Endothelial cell of umbilical vein (primary cell): Measurements from ENCODE around the gene PARVA. TPM values are rescaled to one million over a fixed set of nuclear protein-coding genes. Genes with fewer than 3 reads are reported as not detected.

Experiments used
- BruUV-seq: library from RNA; stranded (reverse); fragments of 400-500 nt; replicated peaks from 2 replicates; lab custom pipeline; 2021; lab: Mats Ljungman, UMichigan
- CTCF ChIA-PET: fragments of 300-600, 350-600 bp; sonication (Branson Sonifier 250); formaldehyde crosslinking; loops from one replicate; lab custom pipeline; 2021; ENCODE audit warnings: antibody characterized with exemption, inconsistent platforms; lab: Charles Lee
- POLR2A ChIA-PET: fragments of 300-600, 350-600 bp; sonication (Branson Sonifier 250); formaldehyde crosslinking; loops from one replicate; lab custom pipeline; 2021; ENCODE audit warnings: antibody characterized with exemption, inconsistent platforms; lab: Charles Lee
- DNase-seq: peaks from one replicate; pipeline ENCODE4 v3.0.0-alpha.2; 2011; ENCODE audit warnings: low read depth, low spot score
- FAIRE-seq: peaks from 2 replicates; lab custom pipeline; 2011; peaks lifted over from hg19 to GRCh38; lab: Jason Lieb, UNC
- H2AFZ ChIP-seq: 2 replicates; pipeline ENCODE4 v1.6.0; 2012; ENCODE audit warnings: low read depth, low read length, control low read depth, inconsistent platforms
- H3K27ac ChIP-seq: 2 replicates; pipeline ENCODE4 v1.5.1; 2011; ENCODE audit warnings: low read depth, mild to moderate bottlenecking, control low read depth, low read length, moderate library complexity; ENCODE audit not compliant: insufficient read depth
- H3K27me3 ChIP-seq, 2 experiments: 2 replicates each; pipeline versions ENCODE4 v1.6.0 to v1.6.1; 2011; ENCODE audit warnings: low read length in 2 of 2, mixed read lengths in 1 of 2; ENCODE audit not compliant: control insufficient read depth in 2 of 2, insufficient read depth in 2 of 2
- H3K36me3 ChIP-seq, 2 experiments: 2 replicates in 1 of 2; 3 replicates in 1 of 2; pipeline ENCODE4 v1.5.1; 2011; ENCODE audit warnings: low read length in 2 of 2, mild to moderate bottlenecking in 1 of 2, moderate library complexity in 1 of 2; ENCODE audit not compliant: control insufficient read depth in 2 of 2, insufficient read depth in 2 of 2; ENCODE audit errors: extremely low read depth in 1 of 2
- H3K4me1 ChIP-seq: 3 replicates; pipeline ENCODE4 v1.5.1; 2011; ENCODE audit warnings: mild to moderate bottlenecking, low read length; ENCODE audit not compliant: control insufficient read depth, insufficient read depth; ENCODE audit errors: extremely low read depth
- H3K4me2 ChIP-seq: 2 replicates; pipeline ENCODE4 v1.6.1; 2011; ENCODE audit warnings: low read length, control low read depth, mixed read lengths; ENCODE audit not compliant: insufficient read depth
- H3K4me3 ChIP-seq, 3 experiments: fragments of 200-600 bp in 1 of 3; sonication (generic), shearing (Covaris generic) in 1 of 3; replicated peaks in 1 of 3; 2 replicates each; pipeline ENCODE4 v1.5.1; 2011 to 2016; ENCODE audit warnings: control low read depth in 3 of 3, low read length in 3 of 3, mild to moderate bottlenecking in 2 of 3, inconsistent platforms in 1 of 3, low read depth in 1 of 3, moderate library complexity in 1 of 3; ENCODE audit not compliant: insufficient read depth in 1 of 3
- H3K79me2 ChIP-seq: 2 replicates; pipeline ENCODE4 v1.6.0; 2012; ENCODE audit warnings: low read length, inconsistent platforms; ENCODE audit not compliant: control insufficient read depth, insufficient read depth
- H3K9ac ChIP-seq: replicated peaks from 2 replicates; pipeline ENCODE3; 2011; ENCODE audit warnings: low read length, control low read depth; ENCODE audit not compliant: insufficient read depth; ENCODE audit errors: extremely low read depth
- H3K9me1 ChIP-seq: replicated peaks from 3 replicates; pipeline ENCODE4 v1.6.0; 2011; ENCODE audit warnings: mild to moderate bottlenecking, low read length; ENCODE audit not compliant: control insufficient read depth, insufficient read depth; ENCODE audit errors: extremely low read depth
- H3K9me3 ChIP-seq: replicated peaks from 2 replicates; pipeline ENCODE4 v1.5.1; 2012; ENCODE audit warnings: low read length, inconsistent platforms; ENCODE audit not compliant: control insufficient read depth, insufficient read depth
- H4K20me1 ChIP-seq: replicated peaks from 2 replicates; pipeline ENCODE3; 2011; ENCODE audit warnings: mild to moderate bottlenecking, low read length; ENCODE audit not compliant: control insufficient read depth, insufficient read depth; ENCODE audit errors: extremely low read depth
- CTCF ChIP-seq, 2 donors: IDR thresholded peaks; 1 replicate in 1 of 2; 2 replicates in 1 of 2; pipeline ENCODE4 v1.5.1; 2011; ENCODE audit warnings: low read length in 2 of 2, mild to moderate bottlenecking in 2 of 2, moderate library complexity in 2 of 2, control low read depth in 1 of 2, inconsistent platforms in 1 of 2, low read depth in 1 of 2; ENCODE audit not compliant: insufficient read depth in 1 of 2; ENCODE audit errors: extremely low read depth in 1 of 2
- EZH2 ChIP-seq: IDR thresholded peaks from 2 replicates; pipeline ENCODE4 v1.6.1; 2012; ENCODE audit warnings: borderline replicate concordance, low read depth, mild to moderate bottlenecking, moderate library complexity, low read length, inconsistent platforms; ENCODE audit not compliant: severe bottlenecking
- FOS ChIP-seq: IDR thresholded peaks from 2 replicates; pipeline ENCODE4 v1.6.1; 2011; ENCODE audit warnings: mild to moderate bottlenecking, low read length, moderate library complexity, borderline replicate concordance; ENCODE audit not compliant: insufficient read depth
- GATA2 ChIP-seq: IDR thresholded peaks from 2 replicates; pipeline ENCODE4 v1.7.0; 2011; ENCODE audit warnings: low read depth, mild to moderate bottlenecking, moderate library complexity, mixed read lengths, low read length; ENCODE audit not compliant: insufficient read length, insufficient read depth
- JUN ChIP-seq: IDR thresholded peaks from 2 replicates; pipeline ENCODE4 v1.6.1; 2011; ENCODE audit warnings: borderline replicate concordance, low read depth; ENCODE audit not compliant: insufficient read length, insufficient read depth
- MYC ChIP-seq: IDR thresholded peaks from one replicate; pipeline ENCODE4 v1.6.1; 2011; ENCODE audit warnings: mild to moderate bottlenecking, low read depth, low read length
- POLR2A ChIP-seq: IDR thresholded peaks from 2 replicates; pipeline ENCODE4 v1.6.1; 2012; ENCODE audit warnings: low read depth, mild to moderate bottlenecking, control low read depth, low read length
- POLR2AphosphoS5 ChIP-seq: IDR thresholded peaks from 2 replicates; pipeline ENCODE4 v1.6.1; 2012; ENCODE audit warnings: low read depth, mild to moderate bottlenecking, control low read depth, low read length, moderate library complexity; ENCODE audit not compliant: insufficient read depth
- dilution Hi-C: fragments of 300-500 bp; cut with MboI; formaldehyde crosslinking; loops from one replicate; pipeline ENCODE4 v1.15.0; 2019; ENCODE audit warnings: low sequenced_read_pairs; ENCODE audit not compliant: extremely low pct_ligation_motif_present
- intact Hi-C: fragments of 100-400 bp; cut with micrococcal nuclease; formaldehyde crosslinking; loops from one replicate; pipeline ENCODE4 v1.10.0; 2022
- polyA plus RNA-seq, 4 experiments: library from polyadenylated mRNA; depleted of rRNA in 3 of 4; stranded (reverse) in 3 of 4; unstranded in 1 of 4; fragments of >200 nt; gene quantifications; 2 replicates each; pipeline versions ENCODE4 v1.2.1 to v1.2.3, GENCODE V29; 2011 to 2012; ENCODE audit warnings: missing spikeins in 1 of 4
- total RNA-seq: library from RNA; stranded (reverse); gene quantifications from 2 replicates; pipeline ENCODE4 v1.2.3, GENCODE V29; 2021
- TF ChIP-seq, protein P1 (sequence below): IDR thresholded peaks from 2 replicates; pipeline ENCODE4 v1.6.1; 2011; ENCODE audit not compliant: insufficient read depth, insufficient read length

The PARVA gene
- total and polyA plus RNA-seq, 2 donors (not counting 3 experiments of a cell fraction or from before 2014, with no cell fraction given), result 40.6 to 104 TPM

GRCh38 chr11:12473381-12473780 is 96.0 kb downstream of the PARVA start:
- BruUV-seq, result no TSS peak
- TF ChIP-seq, protein P1, sequence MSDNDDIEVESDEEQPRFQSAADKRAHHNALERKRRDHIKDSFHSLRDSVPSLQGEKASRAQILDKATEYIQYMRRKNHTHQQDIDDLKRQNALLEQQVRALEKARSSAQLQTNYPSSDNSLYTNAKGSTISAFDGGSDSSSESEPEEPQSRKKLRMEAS, result no peak
- TF ChIP-seq EZH2 (no peak), MYC (no peak)
- no peak overlapping the region for H3K9ac ChIP-seq
- peaks cover 32% of the 10 kb centered on the region for H3K79me2 ChIP-seq
- H3K4me1 ChIP-seq, result peaks cover 13% of the 10 kb centered on the region
- FAIRE-seq (peak; percentile 18), DNase-seq (no peak)
- H3K4me3 ChIP-seq, result no peak overlapping the region
- no peaks in the 10 kb centered on the region for H3K9me3 ChIP-seq
- ChIA-PET CTCF (interaction anchor here (1.2 kb wide), 1 partner anchor 10 kb away, joined by 3 read pairs; no protein-coding TSS in a partner anchor), POLR2A (no interaction called here)
- H3K27me3 ChIP-seq, result no peaks in the 10 kb centered on the region
- H3K36me3 ChIP-seq, result peaks cover 13 to 26% of the 10 kb centered on the region in 2 experiments
- H3K9me1 ChIP-seq, result no peaks in the 10 kb centered on the region
- H3K4me2 ChIP-seq, result no peak overlapping the region
- dilution Hi-C loops (no loop called here), intact Hi-C loops (no loop called here)
- H2AFZ ChIP-seq, result no peak overlapping the region
- no peaks in the 10 kb centered on the region for H4K20me1 ChIP-seq
- H3K27ac ChIP-seq, result no peak overlapping the region

DNA sequence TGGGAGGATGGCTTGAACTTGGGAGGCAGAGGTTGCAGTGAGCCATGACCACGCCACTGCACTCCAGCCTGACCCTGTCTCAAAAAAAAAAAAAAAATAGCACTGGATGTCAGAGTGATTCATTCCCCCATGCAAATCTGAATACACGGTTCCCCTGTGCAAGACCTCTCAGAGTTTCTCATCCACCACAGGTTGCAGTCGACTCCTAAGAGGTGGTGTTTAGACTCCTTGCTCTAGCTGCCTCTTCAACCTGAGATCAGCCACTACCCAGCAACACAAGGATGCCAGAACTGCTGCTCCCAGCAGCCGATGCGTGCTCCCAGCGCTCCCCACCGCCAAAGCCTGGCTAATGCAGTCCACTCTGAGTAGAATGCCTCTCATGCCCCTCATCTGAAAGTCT is 97.5 kb downstream of the PARVA start:
- FAIRE-seq, result no peak
- no peak for DNase-seq
- Histone ChIP-seq H2AFZ (no peak overlapping the region), H3K9me1 (no peaks in the 10 kb centered on the region), H3K79me2 (peaks cover 23% of the 10 kb centered on the region), H3K9me3 (no peaks in the 10 kb centered on the region), H3K27ac (no peak overlapping the region), H3K36me3 (peaks cover 17 to 30% of the 10 kb centered on the region in 2 experiments), H3K9ac (no peak overlapping the region), H4K20me1 (no peaks in the 10 kb centered on the region), H3K27me3 (no peaks in the 10 kb centered on the region), H3K4me1 (peaks cover 3% of the 10 kb centered on the region), H3K4me2 (no peak overlapping the region), H3K4me3 (no peak overlapping the region)
- dilution Hi-C loops (no loop called here), intact Hi-C loops (no loop called here)
- ChIA-PET POLR2A (no interaction called here), CTCF (no interaction called here)
- BruUV-seq, result no TSS peak
- no peak for TF ChIP-seq POLR2A
- TF ChIP-seq, protein P1, result no peak
- no peak for TF ChIP-seq JUN
- no peak for TF ChIP-seq GATA2
- TF ChIP-seq EZH2, result no peak
- no peak for TF ChIP-seq MYC
- no peak for TF ChIP-seq FOS
- TF ChIP-seq POLR2AphosphoS5, result no peak
- TF ChIP-seq CTCF (IDR thresholded peaks at IDR 0.05; ENCODE audit: extremely low read depth in 1 of 2, insufficient read depth in 1 of 2, low read depth in 1 of 2, low read length in 2 of 2), result no peak
